Embryonic facial prominence (tissue), 1 donor: ENCODE measurements around the gene NTSR1.

ENCODE experiments used
- DNase-seq: peaks from one replicate; pipeline ENCODE4 v3.0.0-alpha.2; 2016; ENCODE audit errors: extremely low spot score

NTSR1 gene

GRCh38 chr20:62725596-62726268 lies 17.1 kb downstream of the NTSR1 start:
- no peak for DNase-seq

- DNase-seq = no peak
These were observed 17.6 kb downstream of the NTSR1 start for GRCh38 chr20:62726276-62726675.

- DNase-seq = no peak
These were observed 18.3 kb downstream of the NTSR1 start for GRCh38 chr20:62726716-62727583.

- no peak for DNase-seq
These were observed 19.0 kb downstream of the NTSR1 start for GRCh38 chr20:62727584-62728027.

GRCh38 chr20:62728028-62728780 lies 19.6 kb downstream of the NTSR1 start:
- no peak for DNase-seq

- no peak for DNase-seq
These were observed 20.2 kb downstream of the NTSR1 start for GRCh38 chr20:62728781-62729300.

GRCh38 chr20:62730481-62730880 lies 21.8 kb downstream of the NTSR1 start:
- no peak for DNase-seq

GRCh38 chr20:62732031-62732760 lies 23.6 kb downstream of the NTSR1 start:
- no peak for DNase-seq

GRCh38 chr20:62732842-62733525 lies 24.3 kb downstream of the NTSR1 start:
- DNase-seq = no peak

GRCh38 chr20:62733526-62733842 lies 24.8 kb downstream of the NTSR1 start:
- DNase-seq = no peak

GRCh38 chr20:62733891-62734290 lies 25.3 kb downstream of the NTSR1 start:
- DNase-seq = no peak

- DNase-seq = no peak
These were observed 25.7 kb downstream of the NTSR1 start for GRCh38 chr20:62734326-62734725.

GRCh38 chr20:62734881-62735280 lies 26.2 kb downstream of the NTSR1 start:
- DNase-seq = no peak

- DNase-seq = no peak
These were observed 26.7 kb downstream of the NTSR1 start for GRCh38 chr20:62735331-62735821.

GRCh38 chr20:62736026-62736406 lies 27.4 kb downstream of the NTSR1 start:
- DNase-seq = no peak

- no peak for DNase-seq
These were observed 27.9 kb downstream of the NTSR1 start for GRCh38 chr20:62736407-62737071.

GRCh38 chr20:62737271-62737811 lies 28.7 kb downstream of the NTSR1 start:
- DNase-seq = no peak

GRCh38 chr20:62738025-62738881 lies 29.6 kb downstream of the NTSR1 start:
- DNase-seq = no peak

GRCh38 chr20:62739067-62739466 lies 30.4 kb downstream of the NTSR1 start:
- no peak for DNase-seq
